ENCODE measurements around the gene DENND1A.
A peak's percentile ranks its signal among the peaks of the same experiment; 100 is the strongest.

The DENND1A gene

DNA sequence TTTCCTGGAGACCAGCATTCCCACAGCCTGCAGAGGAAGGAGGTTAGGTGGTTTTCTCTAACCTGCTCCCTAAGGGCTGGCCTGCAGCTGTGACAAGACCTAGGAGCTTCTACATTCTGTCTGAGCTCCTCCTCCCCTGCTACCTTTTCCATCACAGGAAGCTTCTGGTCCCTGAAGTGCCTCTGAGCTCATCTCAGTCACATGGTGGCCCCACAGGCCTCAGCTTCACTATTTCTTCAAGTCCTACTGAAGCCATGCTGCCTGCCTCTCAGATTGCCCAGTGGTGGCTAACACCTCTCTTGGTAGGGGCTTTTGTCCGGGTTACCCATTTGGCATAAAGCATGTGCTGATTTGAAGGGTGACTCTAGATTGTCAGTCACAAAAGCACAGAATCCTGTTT, 314.5 kb downstream of the DENND1A start:
- no peak for TF ChIP-seq TAF1 (IDR thresholded peaks at IDR 0.05; ENCODE audit: borderline replicate concordance, insufficient read depth, low read length)
- TF ChIP-seq POLR2AphosphoS5 (IDR thresholded peaks at IDR 0.05; ENCODE audit: low read depth, low read length): no peak
- TF ChIP-seq SIN3A (IDR thresholded peaks at IDR 0.05; ENCODE audit: borderline replicate concordance, insufficient read depth, low read length): no peak
- TF ChIP-seq FOXP2 (optimal IDR thresholded peaks at IDR 0.05; ENCODE audit: borderline replicate concordance, extremely low read depth, extremely low read length, insufficient read depth): no peak
- TF ChIP-seq, protein P1, sequence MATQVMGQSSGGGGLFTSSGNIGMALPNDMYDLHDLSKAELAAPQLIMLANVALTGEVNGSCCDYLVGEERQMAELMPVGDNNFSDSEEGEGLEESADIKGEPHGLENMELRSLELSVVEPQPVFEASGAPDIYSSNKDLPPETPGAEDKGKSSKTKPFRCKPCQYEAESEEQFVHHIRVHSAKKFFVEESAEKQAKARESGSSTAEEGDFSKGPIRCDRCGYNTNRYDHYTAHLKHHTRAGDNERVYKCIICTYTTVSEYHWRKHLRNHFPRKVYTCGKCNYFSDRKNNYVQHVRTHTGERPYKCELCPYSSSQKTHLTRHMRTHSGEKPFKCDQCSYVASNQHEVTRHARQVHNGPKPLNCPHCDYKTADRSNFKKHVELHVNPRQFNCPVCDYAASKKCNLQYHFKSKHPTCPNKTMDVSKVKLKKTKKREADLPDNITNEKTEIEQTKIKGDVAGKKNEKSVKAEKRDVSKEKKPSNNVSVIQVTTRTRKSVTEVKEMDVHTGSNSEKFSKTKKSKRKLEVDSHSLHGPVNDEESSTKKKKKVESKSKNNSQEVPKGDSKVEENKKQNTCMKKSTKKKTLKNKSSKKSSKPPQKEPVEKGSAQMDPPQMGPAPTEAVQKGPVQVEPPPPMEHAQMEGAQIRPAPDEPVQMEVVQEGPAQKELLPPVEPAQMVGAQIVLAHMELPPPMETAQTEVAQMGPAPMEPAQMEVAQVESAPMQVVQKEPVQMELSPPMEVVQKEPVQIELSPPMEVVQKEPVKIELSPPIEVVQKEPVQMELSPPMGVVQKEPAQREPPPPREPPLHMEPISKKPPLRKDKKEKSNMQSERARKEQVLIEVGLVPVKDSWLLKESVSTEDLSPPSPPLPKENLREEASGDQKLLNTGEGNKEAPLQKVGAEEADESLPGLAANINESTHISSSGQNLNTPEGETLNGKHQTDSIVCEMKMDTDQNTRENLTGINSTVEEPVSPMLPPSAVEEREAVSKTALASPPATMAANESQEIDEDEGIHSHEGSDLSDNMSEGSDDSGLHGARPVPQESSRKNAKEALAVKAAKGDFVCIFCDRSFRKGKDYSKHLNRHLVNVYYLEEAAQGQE (IDR thresholded peaks at IDR 0.05; ENCODE audit: insufficient read depth in 1 of 2, low read depth in 2 of 2, low read length in 2 of 2): no peak

GRCh38 chr9:123614306-123615263, 315.3 kb downstream of the DENND1A start:
- TF ChIP-seq SIN3A (IDR thresholded peaks at IDR 0.05; ENCODE audit: borderline replicate concordance, insufficient read depth, low read length) (no peak), POLR2AphosphoS5 (IDR thresholded peaks at IDR 0.05; ENCODE audit: low read depth, low read length) (no peak), FOXP2 (optimal IDR thresholded peaks at IDR 0.05; ENCODE audit: borderline replicate concordance, extremely low read depth, extremely low read length, insufficient read depth) (no peak), TAF1 (IDR thresholded peaks at IDR 0.05; ENCODE audit: borderline replicate concordance, insufficient read depth, low read length) (no peak)
- TF ChIP-seq, protein P1 (IDR thresholded peaks at IDR 0.05; ENCODE audit: insufficient read depth in 1 of 2, low read depth in 2 of 2, low read length in 2 of 2): no peak

DNA sequence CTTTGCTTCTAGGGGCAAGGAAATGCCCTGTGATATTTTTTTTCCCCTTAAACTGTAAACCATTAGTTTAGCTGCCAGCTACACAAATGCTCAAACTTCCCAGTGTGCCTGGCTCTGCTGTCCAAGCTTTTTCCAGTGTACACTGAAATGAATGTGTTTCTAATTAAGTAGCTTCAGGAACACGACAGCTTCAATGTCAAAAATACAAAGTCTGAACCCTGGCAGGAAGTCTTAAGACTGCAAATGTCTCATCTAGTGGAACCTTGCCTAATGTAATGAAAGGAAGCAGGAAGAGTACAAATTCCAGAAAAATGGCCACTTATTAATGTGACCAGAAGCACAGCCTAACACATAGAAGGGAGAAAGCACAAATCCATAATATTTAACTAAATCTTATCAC, 318.7 kb downstream of the DENND1A start:
- TF ChIP-seq TAF1 (IDR thresholded peaks at IDR 0.05; ENCODE audit: borderline replicate concordance, insufficient read depth, low read length): no peak
- TF ChIP-seq SIN3A (IDR thresholded peaks at IDR 0.05; ENCODE audit: borderline replicate concordance, insufficient read depth, low read length): no peak
- no peak for TF ChIP-seq POLR2AphosphoS5 (IDR thresholded peaks at IDR 0.05; ENCODE audit: low read depth, low read length)
- TF ChIP-seq FOXP2 (optimal IDR thresholded peaks at IDR 0.05; ENCODE audit: borderline replicate concordance, extremely low read depth, extremely low read length, insufficient read depth): no peak
- TF ChIP-seq, protein P1 (IDR thresholded peaks at IDR 0.05; ENCODE audit: insufficient read depth in 1 of 2, low read depth in 2 of 2, low read length in 2 of 2): 0 out of 4 replicates have a peak, but pooled peaks of 1 of the 2 experiments have one; percentile 31

GRCh38 chr9:123609844-123610243, 320.1 kb downstream of the DENND1A start:
- no peak for TF ChIP-seq SIN3A (IDR thresholded peaks at IDR 0.05; ENCODE audit: borderline replicate concordance, insufficient read depth, low read length)
- TF ChIP-seq FOXP2 (optimal IDR thresholded peaks at IDR 0.05; ENCODE audit: borderline replicate concordance, extremely low read depth, extremely low read length, insufficient read depth): no peak
- TF ChIP-seq TAF1 (IDR thresholded peaks at IDR 0.05; ENCODE audit: borderline replicate concordance, insufficient read depth, low read length): no peak
- no peak for TF ChIP-seq POLR2AphosphoS5 (IDR thresholded peaks at IDR 0.05; ENCODE audit: low read depth, low read length)
- TF ChIP-seq, protein P1 (IDR thresholded peaks at IDR 0.05; ENCODE audit: insufficient read depth in 1 of 2, low read depth in 2 of 2, low read length in 2 of 2): no peak

All from PFSK-1 (cell line).